Activated CD4-positive, alpha-beta T cell treated with anti-CD3 and anti-CD28 coated beads for 1 hour (primary cell): Measurements from ENCODE around the gene HSD17B4.
"Not testable (repeated sequence)": the region's sequence is repeated elsewhere in the genome, so short reads cannot be mapped to it uniquely, and the experiment has no call there.

ENCODE experiments used
- DNase-seq: peaks from one replicate; pipeline ENCODE4 v3.0.0-alpha.2; 2020

Gene HSD17B4

GRCh38 chr5:119452373-119453039 lies at the start of gene HSD17B4:
TSS of gene HSD17B4 (plus strand) at chr5:119452497. CDS start at chr5:119452576, 79 bp downstream.
- peak; percentile 64 for DNase-seq

- no peak for DNase-seq
These were observed 49.7 kb upstream of the HSD17B4 start for GRCh38 chr5:119402555-119402954.

GRCh38 chr5:119404033-119404432 lies 48.3 kb upstream of the HSD17B4 start:
- no peak for DNase-seq

GRCh38 chr5:119405419-119405818 lies 46.9 kb upstream of the HSD17B4 start:
- no peak for DNase-seq

- DNase-seq, result no peak
These were observed 45.7 kb upstream of the HSD17B4 start for GRCh38 chr5:119406551-119407110.

- DNase-seq, result no peak
These were observed 43.0 kb upstream of the HSD17B4 start for GRCh38 chr5:119409235-119409815.

GRCh38 chr5:119410448-119411159 lies 41.7 kb upstream of the HSD17B4 start:
- DNase-seq, result no peak

- peak; percentile 23 for DNase-seq
These were observed 40.7 kb upstream of the HSD17B4 start for GRCh38 chr5:119411361-119412278.

- DNase-seq, result no peak
These were observed 39.7 kb upstream of the HSD17B4 start for GRCh38 chr5:119412279-119413227.

- DNase-seq, result not testable (repeated sequence)
These were observed 38.1 kb upstream of the HSD17B4 start for GRCh38 chr5:119414124-119414734.

GRCh38 chr5:119417891-119418605 lies 34.2 kb upstream of the HSD17B4 start:
- DNase-seq, result no peak

GRCh38 chr5:119418606-119419100 lies 33.6 kb upstream of the HSD17B4 start:
- no peak for DNase-seq

- DNase-seq, result no peak
These were observed 32.1 kb upstream of the HSD17B4 start for GRCh38 chr5:119420169-119420568.

- no peak for DNase-seq
These were observed 26.2 kb upstream of the HSD17B4 start for GRCh38 chr5:119426057-119426456.

- DNase-seq, result no peak
These were observed 25.2 kb upstream of the HSD17B4 start for GRCh38 chr5:119427060-119427459.

- not testable (repeated sequence) for DNase-seq
These were observed 24.7 kb upstream of the HSD17B4 start for GRCh38 chr5:119427596-119427995.

GRCh38 chr5:119428166-119428565 lies 24.1 kb upstream of the HSD17B4 start:
- not testable (repeated sequence) for DNase-seq

GRCh38 chr5:119428574-119428973 lies 23.7 kb upstream of the HSD17B4 start:
- not testable (repeated sequence) for DNase-seq

- DNase-seq, result not testable (repeated sequence)
These were observed 19.5 kb upstream of the HSD17B4 start for GRCh38 chr5:119432674-119433237.
